ENCODE results near the gene MYO7A. TPM values are rescaled to one million over a fixed set of nuclear protein-coding genes. Genes with fewer than 3 reads are reported as not detected.
"Not testable (repeated sequence)": the region's sequence is repeated elsewhere in the genome, so short reads cannot be mapped to it uniquely, and the experiment has no call there.

Gene MYO7A
- total RNA-seq, 2 donors from 2014 or later: 0.32 TPM; not detected in 1

DNA sequence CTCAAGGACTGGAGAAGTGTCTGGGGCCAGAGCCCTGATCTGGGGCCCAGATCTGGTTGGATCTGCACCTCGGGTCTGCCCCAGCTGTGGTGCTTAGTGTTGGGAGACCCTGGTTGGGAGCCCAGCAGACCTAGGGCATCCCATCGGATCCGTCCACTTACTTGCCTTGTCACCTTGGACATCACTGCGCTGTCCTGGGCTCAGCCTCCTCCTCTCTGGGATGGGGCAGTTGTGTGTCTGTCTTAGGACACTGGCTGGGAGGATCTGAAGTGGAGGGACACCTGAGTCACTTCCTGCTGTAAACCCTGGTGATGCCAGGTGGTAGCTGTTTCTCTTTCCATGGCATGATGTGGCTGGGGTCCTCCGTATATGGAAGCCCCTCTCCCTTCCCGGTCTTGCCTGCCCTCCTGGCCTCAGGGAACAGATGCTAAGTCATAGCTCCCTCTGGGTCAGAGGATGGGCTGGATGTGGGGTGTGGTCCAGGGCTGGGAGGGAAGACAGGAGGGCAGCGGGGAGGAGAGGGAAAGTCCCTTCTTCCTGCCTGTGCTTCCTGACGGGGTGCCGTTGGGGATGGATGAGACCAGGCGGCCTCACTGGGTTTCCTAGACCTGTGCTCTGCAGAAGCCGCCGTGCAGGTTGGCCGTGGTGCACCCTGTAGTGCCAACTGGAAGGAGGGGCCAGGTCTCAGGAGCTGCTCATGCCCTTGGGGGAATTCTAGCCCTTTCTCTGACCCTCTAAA, 37.5 kb upstream of the MYO7A start:
- no peaks in the 10 kb centered on the region for H3K9me3 Mint-ChIP-seq
- no peak for DNase-seq (ENCODE audit: low spot score in 2 of 2)
- H3K36me3 Mint-ChIP-seq: no peaks in the 10 kb centered on the region
- no peak overlapping the region for H3K27ac Mint-ChIP-seq
- ATAC-seq: peak in 1 of 2 donors; percentile 36

- ATAC-seq (peak; percentile 87 to 92), DNase-seq (ENCODE audit: low spot score in 2 of 2) (peak; percentile 75 to 83)
- Mint-ChIP-seq H3K36me3 (no peaks in the 10 kb centered on the region), H3K9me3 (no peaks in the 10 kb centered on the region), H3K27ac (no peak overlapping the region)
Measured at GRCh38 chr11:77091146-77091940, 36.7 kb upstream of the MYO7A start.

DNA sequence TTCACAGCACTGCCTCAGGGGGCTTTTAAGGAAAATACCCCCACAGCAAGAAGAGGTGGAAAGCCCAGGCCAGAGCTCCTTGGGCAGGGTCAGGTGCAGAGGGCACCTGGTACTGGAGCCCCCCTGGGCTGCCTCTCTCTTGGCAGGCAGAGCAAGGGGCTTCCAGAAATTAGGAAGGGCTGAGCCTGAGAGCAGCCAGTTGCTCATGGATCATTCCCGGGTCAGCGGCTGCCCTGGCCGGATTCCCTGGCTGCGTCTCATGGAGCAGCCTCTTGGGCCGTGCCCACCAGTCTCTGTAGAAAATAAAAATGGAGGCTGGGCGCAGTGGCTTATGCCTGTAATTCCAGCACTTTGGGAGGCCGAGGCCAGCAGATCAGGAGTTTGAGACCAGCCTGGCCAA, 35.7 kb upstream of the MYO7A start:
- Mint-ChIP-seq H3K36me3 (no peaks in the 10 kb centered on the region), H3K9me3 (no peaks in the 10 kb centered on the region), H3K27ac (no peak overlapping the region)
- DNase-seq (ENCODE audit: low spot score in 2 of 2) (no peak), ATAC-seq (no peak)

DNA sequence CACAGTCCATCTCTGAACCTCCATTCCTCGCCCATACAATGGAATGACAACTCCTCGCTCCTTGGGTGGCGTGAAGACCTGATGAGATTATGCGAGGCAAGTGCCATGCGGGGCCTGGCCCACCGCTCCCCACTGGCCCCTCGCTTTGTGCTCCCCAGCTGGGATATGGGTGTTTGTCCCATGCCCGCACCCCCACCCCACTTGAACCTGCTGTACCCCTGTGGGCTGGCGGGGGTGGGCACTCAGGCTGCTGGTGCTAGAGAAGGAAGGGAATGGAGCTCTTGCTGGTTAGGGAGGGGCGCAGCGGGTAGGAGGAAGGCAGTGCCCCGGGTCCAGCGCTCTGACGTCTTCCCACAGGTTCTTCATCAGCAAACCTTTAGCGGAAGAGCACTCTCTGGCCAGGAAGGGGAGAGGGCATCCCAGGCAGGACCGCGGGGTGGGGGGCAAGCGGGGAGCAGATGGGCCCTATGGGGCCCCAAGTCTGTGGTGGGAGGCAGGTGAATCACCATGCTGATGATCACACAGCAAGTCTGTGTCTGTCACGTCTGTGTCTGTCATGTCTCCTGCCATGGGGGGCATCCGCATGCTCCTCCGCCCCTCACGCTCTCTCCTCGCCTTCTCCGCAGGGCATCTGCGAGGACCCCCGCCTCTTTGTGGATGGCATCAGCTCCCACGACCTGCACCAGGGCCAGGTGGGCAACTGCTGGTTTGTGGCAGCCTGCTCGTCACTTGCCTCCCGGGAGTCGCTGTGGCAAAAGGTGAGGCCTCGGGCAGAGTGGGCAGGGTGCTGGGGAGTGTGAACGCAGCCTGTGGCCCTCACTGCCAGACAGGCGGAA, 34.8 kb upstream of the MYO7A start:
- ATAC-seq: no peak
- DNase-seq (ENCODE audit: low spot score in 2 of 2): no peak
- H3K36me3 Mint-ChIP-seq: no peaks in the 10 kb centered on the region

GRCh38 chr11:77093987-77094840, 33.8 kb upstream of the MYO7A start:
- Mint-ChIP-seq H3K36me3 (no peaks in the 10 kb centered on the region), H3K9me3 (no peaks in the 10 kb centered on the region), H3K27ac (no peak overlapping the region)
- no peak for DNase-seq (ENCODE audit: low spot score in 2 of 2)
- no peak for ATAC-seq

More for the DNA sequence above, 34.8 kb upstream of the MYO7A start:
- Mint-ChIP-seq H3K27ac (peak overlapping the region in 1 of 2 donors; percentile 7), H3K9me3 (no peaks in the 10 kb centered on the region)

GRCh38 chr11:77094841-77095365, 33.1 kb upstream of the MYO7A start:
- H3K9me3 Mint-ChIP-seq: no peaks in the 10 kb centered on the region
- H3K36me3 Mint-ChIP-seq: no peaks in the 10 kb centered on the region
- DNase-seq (ENCODE audit: low spot score in 2 of 2): no peak
- no peak overlapping the region for H3K27ac Mint-ChIP-seq
- ATAC-seq: no peak

DNA sequence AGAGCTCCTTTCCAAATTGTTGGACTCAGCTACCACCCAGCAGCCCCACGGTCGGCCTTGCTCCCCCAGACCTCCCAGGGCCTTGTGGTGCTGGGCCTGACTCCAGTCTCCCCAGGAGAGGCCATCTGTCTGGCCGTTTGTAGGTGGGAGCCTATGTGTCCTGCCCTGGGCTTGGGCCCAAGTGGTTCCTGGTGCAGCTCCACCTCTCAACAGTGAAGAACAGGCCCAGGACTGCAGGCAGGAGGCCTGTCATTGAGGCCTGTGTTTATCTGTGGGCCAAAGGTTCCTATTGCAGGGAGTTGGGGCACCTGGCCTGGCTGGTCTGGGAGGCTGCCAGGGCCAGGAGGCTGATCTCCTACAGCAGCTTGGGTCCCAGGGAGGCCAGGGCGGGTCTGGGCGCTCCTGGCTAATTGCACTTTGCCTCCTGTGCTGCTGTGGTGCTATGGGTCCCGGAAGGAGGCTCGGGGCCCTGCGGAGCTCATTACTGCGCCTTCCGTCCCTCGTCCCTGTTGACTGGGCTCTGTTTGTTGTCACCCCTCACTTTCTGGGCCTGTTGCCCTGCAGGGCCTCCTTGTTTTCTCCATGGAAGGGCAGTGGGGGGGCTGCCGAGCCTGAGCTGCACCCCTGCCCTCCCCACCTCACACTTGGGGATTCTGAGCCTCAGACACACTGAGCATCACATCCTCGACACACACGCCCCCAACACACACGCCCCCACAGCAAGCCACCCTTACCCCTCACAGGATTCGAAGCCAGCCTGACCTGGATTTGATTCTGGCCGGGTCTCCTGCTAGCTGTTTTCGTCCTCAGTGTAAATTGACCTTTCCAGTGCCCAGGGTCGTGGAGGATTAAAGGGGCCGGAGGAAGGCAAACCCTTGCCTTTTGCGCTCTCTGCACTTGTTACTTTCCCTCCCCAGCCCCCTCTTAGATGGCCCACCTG, 32.2 kb upstream of the MYO7A start:
- no peaks in the 10 kb centered on the region for H3K9me3 Mint-ChIP-seq
- no peak for ATAC-seq
- H3K27ac Mint-ChIP-seq: peak overlapping the region in 1 of 2 donors; percentile 44
- H3K36me3 Mint-ChIP-seq: no peaks in the 10 kb centered on the region
- no peak for DNase-seq (ENCODE audit: low spot score in 2 of 2)

GRCh38 chr11:77096591-77097019, 31.4 kb upstream of the MYO7A start:
- DNase-seq (ENCODE audit: low spot score in 2 of 2): no peak
- no peak for ATAC-seq

GRCh38 chr11:77097180-77097579, 30.9 kb upstream of the MYO7A start:
- H3K36me3 Mint-ChIP-seq; H3K27ac Mint-ChIP-seq; H3K9me3 Mint-ChIP-seq; ATAC-seq; DNase-seq (ENCODE audit: low spot score in 2 of 2): not testable (repeated sequence)

More at GRCh38 chr11:77096591-77097019, 31.4 kb upstream of the MYO7A start:
- no peak overlapping the region for H3K27ac Mint-ChIP-seq
- H3K9me3 Mint-ChIP-seq: no peaks in the 10 kb centered on the region
- no peaks in the 10 kb centered on the region for H3K36me3 Mint-ChIP-seq

DNA sequence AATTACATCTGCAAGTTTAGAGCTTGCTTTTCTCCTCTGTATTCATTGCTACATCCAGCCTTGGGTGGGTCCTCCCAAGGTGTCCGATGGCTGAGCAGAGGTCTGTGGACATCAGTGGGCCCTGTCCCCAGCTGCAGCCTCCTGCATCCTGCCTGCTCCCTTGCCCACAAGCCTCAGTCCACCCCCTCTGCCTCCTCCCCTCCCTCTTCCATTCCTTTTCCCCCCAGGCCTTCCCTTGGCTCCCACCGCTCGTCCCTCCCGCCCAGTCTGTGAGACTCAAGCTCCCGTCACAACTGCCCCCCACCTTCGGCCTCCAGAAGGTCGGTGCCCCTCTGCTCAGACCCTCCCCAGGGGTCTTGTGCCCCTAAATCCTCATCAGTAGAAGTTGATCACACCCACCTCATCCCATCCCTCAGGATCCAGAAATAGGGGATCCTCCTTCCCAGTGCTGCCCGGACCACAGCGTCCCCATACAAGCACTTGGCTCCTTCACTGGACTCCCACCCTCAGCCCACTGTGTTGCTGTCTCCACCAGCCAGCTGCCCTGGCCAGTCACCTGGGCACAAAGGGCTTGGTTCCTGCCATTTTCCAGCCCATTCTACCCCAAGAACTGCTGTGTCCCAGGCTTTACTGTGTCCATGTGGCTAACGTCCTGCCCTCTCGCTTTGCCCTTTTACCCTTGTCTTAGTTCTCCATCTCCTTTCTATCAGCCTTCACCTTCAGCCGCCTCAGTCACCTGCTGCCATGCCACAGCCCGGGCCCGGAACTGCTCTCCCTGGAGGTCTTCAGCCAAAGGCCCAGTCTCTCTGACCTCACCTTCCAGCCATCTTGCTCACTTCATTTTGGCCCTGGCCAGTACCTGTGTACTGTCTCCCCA, 27.6 kb upstream of the MYO7A start:
- ATAC-seq: no peak
- no peaks in the 10 kb centered on the region for H3K36me3 Mint-ChIP-seq
- no peak overlapping the region for H3K27ac Mint-ChIP-seq
- no peaks in the 10 kb centered on the region for H3K9me3 Mint-ChIP-seq
- no peak for DNase-seq (ENCODE audit: low spot score in 2 of 2)

DNA sequence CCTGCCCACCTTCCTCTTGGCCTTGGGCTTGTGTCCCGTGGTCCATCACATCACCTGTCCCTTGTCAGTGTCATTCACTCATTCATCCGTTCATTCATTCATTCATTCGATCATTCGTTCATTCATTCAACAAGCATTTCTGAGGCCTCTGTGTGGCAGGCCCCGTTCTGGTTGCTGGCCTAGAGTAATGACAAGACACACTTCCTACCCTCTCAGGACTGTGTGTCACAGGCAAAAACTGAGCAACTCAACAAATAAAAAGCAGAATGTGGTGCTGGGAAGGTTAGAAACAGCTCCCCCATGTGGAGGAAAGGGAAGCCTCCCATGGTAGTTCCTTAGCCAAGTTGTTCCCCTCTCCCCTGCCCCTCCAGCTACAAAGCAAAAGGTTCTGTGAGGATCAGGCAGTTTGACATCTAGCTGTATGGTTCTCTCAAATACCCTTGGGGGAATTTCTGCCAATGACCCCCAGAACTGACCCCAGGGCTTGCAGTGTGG, 27.0 kb upstream of the MYO7A start:
- H3K36me3 Mint-ChIP-seq: no peaks in the 10 kb centered on the region
- no peak overlapping the region for H3K27ac Mint-ChIP-seq
- H3K9me3 Mint-ChIP-seq: no peaks in the 10 kb centered on the region
- ATAC-seq (peak in 1 of 2 donors; percentile 44), DNase-seq (ENCODE audit: low spot score in 2 of 2) (no peak)

- H3K36me3 Mint-ChIP-seq: no peaks in the 10 kb centered on the region
- no peak for ATAC-seq
- peak within 1 kb of the TSS in 1 of 2 donors; percentile 51 for H3K27ac Mint-ChIP-seq
- no peak for DNase-seq (ENCODE audit: low spot score in 2 of 2)
- H3K9me3 Mint-ChIP-seq: no peaks in the 10 kb centered on the region
Measured at GRCh38 chr11:77102246-77103210, 25.5 kb upstream of the MYO7A start, which contains the start of gene OMP. OMP (plus strand) TSS chr11:77102840; CDS start chr11:77102840, 0 bp downstream.

DNA sequence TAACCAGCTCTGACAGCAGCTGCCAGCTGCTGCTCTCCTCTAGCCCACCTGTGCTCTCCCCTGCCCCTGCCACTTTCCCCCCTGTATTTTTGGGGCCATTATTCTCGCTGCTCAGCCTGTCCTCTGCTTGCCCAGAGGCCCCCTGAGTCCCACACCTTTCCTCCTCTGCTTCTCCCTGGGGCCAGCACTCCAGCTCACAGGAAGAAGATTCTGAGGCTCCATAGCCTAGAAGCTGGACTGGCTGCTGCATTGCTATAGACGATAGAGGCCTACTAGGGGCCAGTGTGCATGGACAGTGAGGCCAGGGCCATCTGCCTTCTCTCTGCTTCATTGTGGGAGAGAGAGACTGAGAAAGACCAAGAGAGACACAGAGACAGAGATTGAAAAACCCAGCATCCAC, 24.7 kb upstream of the MYO7A start:
- ATAC-seq: no peak
- Mint-ChIP-seq H3K27ac (peak overlapping the region in 1 of 2 donors; percentile 51), H3K9me3 (no peaks in the 10 kb centered on the region), H3K36me3 (no peaks in the 10 kb centered on the region)
- no peak for DNase-seq (ENCODE audit: low spot score in 2 of 2)
